RWPE1 (cell line): Measurements from ENCODE around the gene DEFB112.
A peak's percentile ranks its signal among the peaks of the same experiment; 100 is the strongest.

Experiments
- CTCF ChIA-PET: fragments of 350-600 bp; sonication (Branson Sonifier 250); formaldehyde crosslinking; extraction: SDS; loops from one replicate; lab custom pipeline; 2021; lab: Yijun Ruan, JAX
- POLR2A ChIA-PET: fragments of 400-600 bp; formaldehyde crosslinking; extraction: SDS; loops from one replicate; lab custom pipeline; 2020; ENCODE audit warnings: antibody characterized with exemption; ENCODE audit not compliant: low non-redundant PET; lab: Yijun Ruan, JAX
- DNase-seq: peaks from one replicate; pipeline ENCODE4 v3.0.0; 2012; ENCODE audit warnings: low spot score
- H3K27ac ChIP-seq: fragments of 450-650 bp; 2 replicates; pipeline ENCODE4 v1.5.1; 2017
- CTCF ChIP-seq: fragments of 450-650 bp; conservative IDR thresholded peaks from 2 replicates; pipeline ENCODE4 v1.5.1; 2017; ENCODE audit warnings: low read depth, mild to moderate bottlenecking

DEFB112 gene

GRCh38 chr6:50091641-50092040 lies 41.9 kb upstream of the DEFB112 start:
- peak; percentile 8 for DNase-seq
- CTCF ChIA-PET: no interaction called here
- POLR2A ChIA-PET: no interaction called here
- H3K27ac ChIP-seq: no peak overlapping the region
- TF ChIP-seq CTCF: no peak

GRCh38 chr6:50089911-50090310 lies 40.2 kb upstream of the DEFB112 start:
- no peak for TF ChIP-seq CTCF
- POLR2A ChIA-PET: no interaction called here
- CTCF ChIA-PET: no interaction called here
- no peak overlapping the region for H3K27ac ChIP-seq
- no peak for DNase-seq

GRCh38 chr6:50087231-50087954 lies 37.7 kb upstream of the DEFB112 start:
- no peak overlapping the region for H3K27ac ChIP-seq
- POLR2A ChIA-PET: no interaction called here
- DNase-seq: peak; percentile 8
- CTCF ChIA-PET: no interaction called here
- TF ChIP-seq CTCF: no peak

- no peak overlapping the region for H3K27ac ChIP-seq
- POLR2A ChIA-PET: no interaction called here
- CTCF ChIA-PET: no interaction called here
- no peak for DNase-seq
- TF ChIP-seq CTCF: no peak
Measured at GRCh38 chr6:50077385-50077784, 27.7 kb upstream of the DEFB112 start.

GRCh38 chr6:50076431-50076830 lies 26.7 kb upstream of the DEFB112 start:
- DNase-seq: no peak
- no peak overlapping the region for H3K27ac ChIP-seq
- ChIA-PET CTCF (no interaction called here), POLR2A (no interaction called here)
- TF ChIP-seq CTCF: no peak

GRCh38 chr6:50071921-50072320 lies 22.2 kb upstream of the DEFB112 start:
- POLR2A ChIA-PET: no interaction called here
- no peak for DNase-seq
- no peak overlapping the region for H3K27ac ChIP-seq
- TF ChIP-seq CTCF: no peak
- CTCF ChIA-PET: no interaction called here
